ENCODE results near the gene SLC6A11. TPM values are rescaled to one million over a fixed set of nuclear protein-coding genes. Genes with fewer than 3 reads are reported as not detected.

SLC6A11 gene
- total RNA-seq, 1 donor from 2014 or later, result 3.2 TPM

DNA sequence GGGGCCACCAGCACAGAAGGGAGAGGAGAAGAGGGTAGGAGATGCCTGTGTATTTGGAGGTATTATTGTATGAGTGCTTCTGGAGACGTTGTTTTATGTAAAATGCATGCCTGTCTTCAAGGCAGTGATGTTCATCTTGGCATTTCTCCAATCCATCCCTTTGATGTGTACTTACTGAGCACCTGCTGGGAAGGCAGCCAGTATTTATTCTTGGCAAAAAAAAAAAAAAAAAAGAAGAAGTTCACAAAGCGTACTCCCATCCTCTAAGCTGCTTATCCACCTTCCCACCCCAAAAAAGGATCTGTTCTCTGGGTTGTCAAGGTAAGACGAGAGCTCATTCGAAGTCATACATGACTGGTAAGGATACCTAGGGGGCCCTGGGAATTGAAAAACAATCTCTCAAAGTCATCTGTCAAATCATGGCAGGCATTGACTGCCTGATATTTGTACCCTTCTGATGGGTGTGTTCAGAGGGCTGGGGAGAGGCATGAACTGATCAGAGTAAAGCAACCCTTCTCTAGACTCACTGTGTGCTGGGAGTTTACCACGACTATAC, 146.5 kb downstream of the SLC6A11 start:
- Histone ChIP-seq H3K27me3 (ENCODE audit: control insufficient read depth, insufficient read depth, low read length) (peaks cover 13% of the 10 kb centered on the region), H3K4me3 (ENCODE audit: low read depth, low read length) (no peak overlapping the region), H3K36me3 (ENCODE audit: control insufficient read depth, insufficient read depth, low read length) (no peaks in the 10 kb centered on the region)
- FAIRE-seq (no peak), DNase-seq (ENCODE audit: low read depth) (no peak)
- TF ChIP-seq CTCF (IDR thresholded peaks at IDR 0.05; ENCODE audit: insufficient read depth, low read length, severe bottlenecking), result no peak

GRCh38 chr3:10964537-10965167, 148.6 kb downstream of the SLC6A11 start:
- H3K36me3 ChIP-seq (ENCODE audit: control insufficient read depth, insufficient read depth, low read length), result no peaks in the 10 kb centered on the region
- FAIRE-seq, result no peak
- DNase-seq (ENCODE audit: low read depth), result peak; percentile 22
- TF ChIP-seq CTCF (IDR thresholded peaks at IDR 0.05; ENCODE audit: insufficient read depth, low read length, severe bottlenecking), result no peak
- no peak overlapping the region for H3K4me3 ChIP-seq (ENCODE audit: low read depth, low read length)
- peaks cover 10% of the 10 kb centered on the region for H3K27me3 ChIP-seq (ENCODE audit: control insufficient read depth, insufficient read depth, low read length)

- peaks cover 9% of the 10 kb centered on the region for H3K27me3 ChIP-seq (ENCODE audit: control insufficient read depth, insufficient read depth, low read length)
- H3K36me3 ChIP-seq (ENCODE audit: control insufficient read depth, insufficient read depth, low read length), result no peaks in the 10 kb centered on the region
- no peak for TF ChIP-seq CTCF (IDR thresholded peaks at IDR 0.05; ENCODE audit: insufficient read depth, low read length, severe bottlenecking)
- DNase-seq (ENCODE audit: low read depth), result no peak
- no peak overlapping the region for H3K4me3 ChIP-seq (ENCODE audit: low read depth, low read length)
- FAIRE-seq, result no peak
These were observed 152.4 kb downstream of the SLC6A11 start for GRCh38 chr3:10968401-10968800.

DNA sequence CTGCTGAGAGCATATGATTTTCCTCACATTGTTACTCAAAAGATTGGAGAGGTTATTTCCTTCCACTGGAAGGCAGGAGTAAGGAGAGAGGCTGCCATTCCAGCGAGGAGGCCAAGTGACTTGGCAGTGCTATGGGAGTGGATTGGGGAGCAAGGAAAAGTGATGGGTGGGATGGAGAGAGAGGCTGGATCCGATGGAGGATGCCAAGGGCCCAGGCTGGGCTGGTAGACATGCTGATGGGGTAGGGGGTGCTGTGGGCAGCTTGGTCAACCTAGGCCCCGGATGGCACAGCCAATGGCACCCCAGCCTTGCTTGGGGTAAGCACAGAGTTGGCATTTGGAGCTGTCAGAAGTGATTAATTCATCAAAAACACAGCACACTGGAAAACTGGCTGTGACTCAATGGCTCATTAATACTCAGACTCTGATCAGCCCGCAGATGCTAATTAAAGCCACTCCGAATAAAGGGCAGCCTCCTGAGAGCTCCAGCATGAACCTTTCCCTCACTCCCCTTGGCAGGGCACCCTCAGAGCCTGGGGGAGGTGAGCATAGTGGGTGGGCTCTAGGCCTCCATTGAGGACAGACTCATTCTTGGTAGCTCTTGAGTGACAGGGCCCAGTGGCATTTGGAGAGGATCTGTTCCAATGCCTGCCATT, 154.4 kb downstream of the SLC6A11 start:
- no peaks in the 10 kb centered on the region for H3K36me3 ChIP-seq (ENCODE audit: control insufficient read depth, insufficient read depth, low read length)
- peaks cover 10% of the 10 kb centered on the region for H3K27me3 ChIP-seq (ENCODE audit: control insufficient read depth, insufficient read depth, low read length)
- H3K4me3 ChIP-seq (ENCODE audit: low read depth, low read length), result no peak overlapping the region
- no peak for FAIRE-seq
- DNase-seq (ENCODE audit: low read depth), result no peak
- TF ChIP-seq CTCF (IDR thresholded peaks at IDR 0.05; ENCODE audit: insufficient read depth, low read length, severe bottlenecking), result no peak

- TF ChIP-seq CTCF (IDR thresholded peaks at IDR 0.05; ENCODE audit: insufficient read depth, low read length, severe bottlenecking), result no peak
- H3K4me3 ChIP-seq (ENCODE audit: low read depth, low read length), result no peak overlapping the region
- FAIRE-seq (peak; percentile 43), DNase-seq (ENCODE audit: low read depth) (no peak)
- no peaks in the 10 kb centered on the region for H3K36me3 ChIP-seq (ENCODE audit: control insufficient read depth, insufficient read depth, low read length)
- H3K27me3 ChIP-seq (ENCODE audit: control insufficient read depth, insufficient read depth, low read length), result peaks cover 10% of the 10 kb centered on the region
These were observed 156.2 kb downstream of the SLC6A11 start for GRCh38 chr3:10972072-10972782.
